H9 (cell line): Measurements from ENCODE around the gene EZH2. TPM values are rescaled to one million over a fixed set of nuclear protein-coding genes. Genes with fewer than 3 reads are reported as not detected.

Experiments
- DNase-seq: peaks from one replicate; pipeline ENCODE4 v3.0.0-alpha.2; 2017
- H2AFZ ChIP-seq: one replicate; pipeline ENCODE4 v1.6.1; 2013; ENCODE audit warnings: mild to moderate bottlenecking, low read length, control low read depth, moderate library complexity
- H2AK5ac ChIP-seq: 2 replicates; pipeline ENCODE4 v1.6.1; 2013; ENCODE audit warnings: low read length, control low read depth, mixed read lengths; ENCODE audit not compliant: insufficient read length
- H2BK120ac ChIP-seq: one replicate; pipeline ENCODE4 v1.6.1; 2013; ENCODE audit warnings: low read depth, mild to moderate bottlenecking, low read length, control low read depth, inconsistent platforms; ENCODE audit not compliant: poor library complexity, severe bottlenecking
- H2BK12ac ChIP-seq: 2 replicates; pipeline ENCODE4 v1.6.1; 2013; ENCODE audit warnings: low read length, control low read depth, mixed read lengths, low read depth; ENCODE audit not compliant: insufficient read length
- H2BK15ac ChIP-seq: 2 replicates; pipeline ENCODE4 v1.6.1; 2013; ENCODE audit warnings: low read depth, low read length, control low read depth
- H2BK20ac ChIP-seq: one replicate; pipeline ENCODE4 v1.6.1; 2013; ENCODE audit warnings: low read depth, mild to moderate bottlenecking, low read length, control low read depth, inconsistent platforms; ENCODE audit not compliant: poor library complexity, severe bottlenecking
- H2BK5ac ChIP-seq: 2 replicates; pipeline ENCODE4 v1.6.1; 2013; ENCODE audit warnings: low read length, control low read depth, mixed read lengths; ENCODE audit not compliant: insufficient read length
- H3K14ac ChIP-seq: 2 replicates; pipeline ENCODE4 v1.6.1; 2013; ENCODE audit warnings: low read length, control low read depth; ENCODE audit not compliant: insufficient read depth
- H3K18ac ChIP-seq: 2 replicates; pipeline ENCODE4 v1.6.1; 2013; ENCODE audit warnings: low read depth, mild to moderate bottlenecking, mixed read lengths, low read length, control low read depth; ENCODE audit not compliant: insufficient read length
- H3K23ac ChIP-seq: 2 replicates; pipeline ENCODE4 v1.6.1; 2013; ENCODE audit warnings: low read length, control low read depth, mixed read lengths, low read depth; ENCODE audit not compliant: insufficient read length
- H3K23me2 ChIP-seq: 2 replicates; pipeline ENCODE4 v1.6.1; 2013; ENCODE audit warnings: low read depth, mild to moderate bottlenecking, mixed read lengths, low read length, control low read depth; ENCODE audit not compliant: insufficient read length, poor library complexity, severe bottlenecking
- H3K27ac ChIP-seq: 2 replicates; pipeline ENCODE4 v1.5.1; 2013; ENCODE audit warnings: low read length, control low read depth, mixed read lengths, low read depth; ENCODE audit not compliant: insufficient read length
- H3K27me3 ChIP-seq: 2 replicates; pipeline ENCODE4 v1.6.1; 2013; ENCODE audit warnings: low read length, control low read depth, inconsistent platforms; ENCODE audit not compliant: insufficient read depth
- H3K4ac ChIP-seq: 2 replicates; pipeline ENCODE4 v1.6.1; 2013; ENCODE audit warnings: low read depth, mild to moderate bottlenecking, control low read depth, inconsistent platforms, low read length, moderate library complexity
- H3K4me1 ChIP-seq: 2 replicates; pipeline ENCODE4 v1.6.1; 2013; ENCODE audit warnings: low read length, control low read depth, inconsistent platforms; ENCODE audit not compliant: insufficient read depth
- H3K4me2 ChIP-seq: 2 replicates; pipeline ENCODE4 v1.6.1; 2013; ENCODE audit warnings: low read length, control low read depth, mixed read lengths; ENCODE audit not compliant: insufficient read length, insufficient read depth
- H3K56ac ChIP-seq: 2 replicates; pipeline ENCODE4 v1.6.1; 2013; ENCODE audit warnings: low read depth, mild to moderate bottlenecking, mixed read lengths, low read length, control low read depth; ENCODE audit not compliant: insufficient read length
- H3K79me1 ChIP-seq: 2 replicates; pipeline ENCODE4 v1.6.1; 2013; ENCODE audit warnings: low read depth, mild to moderate bottlenecking, moderate library complexity, low read length, control low read depth, inconsistent platforms; ENCODE audit not compliant: insufficient read depth, poor library complexity, severe bottlenecking
- H3K79me2 ChIP-seq: 2 replicates; pipeline ENCODE4 v1.6.1; 2013; ENCODE audit warnings: low read length, control low read depth, inconsistent platforms; ENCODE audit not compliant: insufficient read depth
- H3K9ac ChIP-seq: 2 replicates; pipeline ENCODE4 v1.6.1; 2013; ENCODE audit warnings: low read length, control low read depth, mixed read lengths; ENCODE audit not compliant: insufficient read length; ENCODE audit errors: extremely low read depth
- H3K9me3 ChIP-seq: one replicate; pipeline ENCODE4 v1.6.1; 2013; ENCODE audit warnings: low read depth, low read length, inconsistent platforms; ENCODE audit not compliant: control insufficient read depth
- H3T11ph ChIP-seq: one replicate; pipeline ENCODE4 v1.6.1; 2013; ENCODE audit warnings: mild to moderate bottlenecking, low read length, control low read depth, inconsistent platforms
- H4K20me1 ChIP-seq: one replicate; pipeline ENCODE4 v1.6.1; 2013; ENCODE audit not compliant: control insufficient read depth, insufficient read length, insufficient read depth
- H4K5ac ChIP-seq: 2 replicates; pipeline ENCODE4 v1.6.1; 2013; ENCODE audit warnings: low read depth, mild to moderate bottlenecking, mixed read lengths, low read length, control low read depth; ENCODE audit not compliant: insufficient read length
- H4K8ac ChIP-seq: replicated peaks from 2 replicates; pipeline ENCODE4 v1.6.1; 2013; ENCODE audit warnings: low read length, control low read depth, mixed read lengths, low read depth; ENCODE audit not compliant: insufficient read length
- H4K91ac ChIP-seq: 2 replicates; pipeline ENCODE4 v1.6.1; 2013; ENCODE audit warnings: low read depth, mild to moderate bottlenecking, moderate library complexity, mixed read lengths, low read length, control low read depth; ENCODE audit not compliant: insufficient read length
- H3K27ac Mint-ChIP-seq, 3 experiments: 2 replicates in 2 of 3; 3 replicates in 1 of 3; pipeline ENCODE4 v1.8.0; 2020 to 2021; ENCODE audit warnings: mixed read lengths in 3 of 3, mild to moderate bottlenecking in 1 of 3, moderate library complexity in 1 of 3
- H3K27me3 Mint-ChIP-seq: 2 replicates; pipeline ENCODE4 v1.8.0; 2021; ENCODE audit warnings: low read depth, mild to moderate bottlenecking, moderate library complexity, mixed read lengths
- H3K36me3 Mint-ChIP-seq, 3 experiments: 2 replicates in 2 of 3; 3 replicates in 1 of 3; pipeline ENCODE4 v1.8.0; 2020 to 2021; ENCODE audit warnings: low read depth in 3 of 3, mixed read lengths in 3 of 3; ENCODE audit not compliant: insufficient read depth in 1 of 3
- H3K4me1 Mint-ChIP-seq, 2 experiments: 2 replicates each; pipeline ENCODE4 v1.8.0; 2020; ENCODE audit warnings: mixed read lengths in 2 of 2
- H3K4me3 Mint-ChIP-seq, 2 experiments: 2 replicates in 1 of 2; 3 replicates in 1 of 2; pipeline ENCODE4 v1.8.0; 2020 to 2021; ENCODE audit warnings: mild to moderate bottlenecking in 2 of 2, mixed read lengths in 2 of 2, moderate library complexity in 1 of 2
- H3K9me3 Mint-ChIP-seq, 2 experiments: 2 replicates in 1 of 2; 3 replicates in 1 of 2; pipeline ENCODE4 v1.8.0; 2020; ENCODE audit warnings: mild to moderate bottlenecking in 2 of 2, mixed read lengths in 2 of 2, moderate library complexity in 1 of 2
- CTCF ChIP-seq: fragments of 200-600 bp; sonication (generic); conservative IDR thresholded peaks from 3 replicates; pipeline ENCODE4 v1.8.0; 2021; ENCODE audit warnings: antibody characterized with exemption, mild to moderate bottlenecking
- WGBS: extraction: QIAGEN DNeasy Blood & Tissue Kit; methylation state at CpG from one replicate; pipeline ENCODE4 v1.1.7; 2013; ENCODE audit warnings: missing lambda C conversion rate, low lambda C conversion rate, mixed read lengths; ENCODE audit not compliant: insufficient read length; ENCODE audit errors: extremely low coverage; 5-methylcytosine and 5-hydroxymethylcytosine counted together
- total RNA-seq: library from RNA; stranded (reverse); gene quantifications from 2 replicates; pipeline ENCODE4 v1.2.1, GENCODE V29; 2021

Gene EZH2
- total RNA-seq, 1 experiment from 2014 or later, result 41.3 TPM

- Histone ChIP-seq H3K27me3 (no peaks in the 10 kb centered on the region), H3K79me2 (no peaks in the 10 kb centered on the region), H3K4me1 (no peaks in the 10 kb centered on the region), H3K9ac (no peak overlapping the region), H4K5ac (no peak overlapping the region), H4K91ac (no peak overlapping the region), H3K9me3 (no peaks in the 10 kb centered on the region), H3K4ac (no peak overlapping the region), H2AK5ac (no peak overlapping the region), H2BK15ac (no peak overlapping the region), H2BK120ac (no peak overlapping the region), H4K20me1 (no peaks in the 10 kb centered on the region), H2BK5ac (no peak overlapping the region), H3K23me2 (no peaks in the 10 kb centered on the region), H3T11ph (no peak overlapping the region), H4K8ac (no peak overlapping the region), H3K27ac (no peak overlapping the region), H3K79me1 (no peaks in the 10 kb centered on the region), H3K14ac (no peak overlapping the region), H2BK12ac (no peak overlapping the region), H2AFZ (no peak overlapping the region), H2BK20ac (no peak overlapping the region), H3K56ac (no peak overlapping the region), H3K23ac (no peak overlapping the region), H3K18ac (no peak overlapping the region), H3K4me2 (no peak overlapping the region)
- DNase-seq, result no peak
- H3K27ac Mint-ChIP-seq, result 0 out of 7 replicates have a peak overlapping the region, but pooled peaks of 1 of the 3 experiments have one; percentile 13
- no peak for TF ChIP-seq CTCF
- no CpG with 5 or more reads among the region's 1 CpG for WGBS
- peaks cover 3 to 7% of the 10 kb centered on the region in 2 experiments; a peak in 3 of 5 replicates for H3K9me3 Mint-ChIP-seq
- peaks cover 64 to 93% (median 92%) of the 10 kb centered on the region in 3 experiments for H3K36me3 Mint-ChIP-seq
- H3K4me3 Mint-ChIP-seq, result no peak overlapping the region
- H3K4me1 Mint-ChIP-seq, result peaks cover 0 to 3% of the 10 kb centered on the region in 2 experiments; a peak in 1 of 4 replicates
- no peaks in the 10 kb centered on the region for H3K27me3 Mint-ChIP-seq
These were observed 90.5 kb downstream of the EZH2 start for GRCh38 chr7:148793590-148793989.
